Liver (tissue), 9 donors: ENCODE results near the gene PCED1B. TPM values are rescaled to one million over a fixed set of nuclear protein-coding genes. Genes with fewer than 3 reads are reported as not detected.

Experiments
- DNase-seq: peaks from one replicate; pipeline ENCODE4 v3.0.0-alpha.2; 2017; ENCODE audit warnings: low spot score
- H3K27ac ChIP-seq, 2 donors: one replicate each; pipeline ENCODE4 v1.7.0; 2013; ENCODE audit warnings: inconsistent platforms in 2 of 2, low read length in 2 of 2, control low read depth in 1 of 2, low read depth in 1 of 2, mild to moderate bottlenecking in 1 of 2
- H3K27me3 ChIP-seq, 4 donors: one replicate each; pipeline versions ENCODE4 v1.6.1 to v1.7.0; 2013; ENCODE audit warnings: low read length in 3 of 4, inconsistent platforms in 1 of 4, mild to moderate bottlenecking in 1 of 4, moderate library complexity in 1 of 4; ENCODE audit not compliant: control insufficient read depth in 4 of 4, insufficient read depth in 4 of 4
- H3K36me3 ChIP-seq, 4 donors: one replicate each; pipeline versions ENCODE4 v1.6.1 to v1.7.0; 2013; ENCODE audit warnings: low read length in 3 of 4, mild to moderate bottlenecking in 3 of 4, low read depth in 1 of 4, moderate library complexity in 1 of 4; ENCODE audit not compliant: control insufficient read depth in 4 of 4, insufficient read depth in 3 of 4
- H3K4me1 ChIP-seq, 4 donors: one replicate each; pipeline versions ENCODE4 v1.6.1 to v1.7.0; 2013; ENCODE audit warnings: low read length in 3 of 4, mild to moderate bottlenecking in 3 of 4, moderate library complexity in 1 of 4; ENCODE audit not compliant: control insufficient read depth in 4 of 4, insufficient read depth in 4 of 4
- H3K4me3 ChIP-seq, 3 donors: one replicate each; pipeline versions ENCODE4 v1.6.1 to v1.7.0; 2013; ENCODE audit warnings: low read length in 3 of 3, control low read depth in 1 of 3, low read depth in 1 of 3, mild to moderate bottlenecking in 1 of 3
- H3K9ac ChIP-seq, 2 donors: one replicate each; pipeline ENCODE4 v1.7.0; 2013; ENCODE audit warnings: low read length in 2 of 2, mild to moderate bottlenecking in 2 of 2, moderate library complexity in 2 of 2, control low read depth in 1 of 2, low read depth in 1 of 2
- H3K9me3 ChIP-seq, 4 donors: one replicate each; pipeline versions ENCODE4 v1.6.1 to v1.7.0; 2013; ENCODE audit warnings: low read length in 3 of 4; ENCODE audit not compliant: control insufficient read depth in 4 of 4
- EGR1 ChIP-seq, 2 donors: IDR thresholded peaks; 2 replicates each; pipeline ENCODE4 v1.6.1; 2016 to 2018; ENCODE audit warnings: antibody characterized with exemption in 2 of 2, low read depth in 2 of 2
- FOXA1 ChIP-seq: IDR thresholded peaks from 2 replicates; pipeline ENCODE4 v1.6.1; 2016; ENCODE audit warnings: antibody characterized with exemption
- FOXA2 ChIP-seq: IDR thresholded peaks from 2 replicates; pipeline ENCODE4 v1.6.1; 2016; ENCODE audit warnings: antibody characterized with exemption
- GABPA ChIP-seq, 2 donors: IDR thresholded peaks in 1 of 2; conservative IDR thresholded peaks in 1 of 2; 2 replicates each; pipeline ENCODE4 v1.6.1; 2016; ENCODE audit warnings: antibody characterized with exemption in 2 of 2, mild to moderate bottlenecking in 1 of 2, moderate library complexity in 1 of 2
- HNF4A ChIP-seq, 2 donors: conservative IDR thresholded peaks; 2 replicates each; pipeline ENCODE4 v1.6.1; 2016; ENCODE audit warnings: antibody characterized with exemption in 2 of 2, mild to moderate bottlenecking in 2 of 2
- HNF4G ChIP-seq: IDR thresholded peaks from 2 replicates; pipeline ENCODE4 v1.6.1; 2016; ENCODE audit warnings: antibody characterized with exemption
- JUND ChIP-seq, 2 donors: IDR thresholded peaks; 2 replicates each; pipeline ENCODE4 v1.6.1; 2016; ENCODE audit warnings: antibody characterized with exemption in 2 of 2
- NR2F2 ChIP-seq: IDR thresholded peaks from 2 replicates; pipeline ENCODE4 v1.6.1; 2016; ENCODE audit warnings: antibody characterized with exemption
- RAD21 ChIP-seq, 2 donors: IDR thresholded peaks; 2 replicates each; pipeline ENCODE4 v1.6.1; 2016; ENCODE audit warnings: antibody characterized with exemption in 2 of 2, mild to moderate bottlenecking in 2 of 2
- RXRA ChIP-seq, 2 donors: IDR thresholded peaks; 2 replicates each; pipeline ENCODE4 v1.6.1; 2017 to 2018; ENCODE audit warnings: antibody characterized with exemption in 2 of 2, mild to moderate bottlenecking in 1 of 2
- SP1 ChIP-seq: IDR thresholded peaks from 2 replicates; pipeline ENCODE4 v1.6.1; 2018; ENCODE audit warnings: antibody characterized with exemption, mild to moderate bottlenecking
- TAF1 ChIP-seq: conservative IDR thresholded peaks from 2 replicates; pipeline ENCODE4 v1.6.1; 2016; ENCODE audit warnings: antibody characterized with exemption, mild to moderate bottlenecking
- YY1 ChIP-seq: IDR thresholded peaks from 2 replicates; pipeline ENCODE4 v1.6.1; 2016; ENCODE audit warnings: antibody characterized with exemption, mild to moderate bottlenecking
- WGBS: extraction: QIAGEN DNeasy Blood & Tissue Kit; methylation state at CpG from one replicate; pipeline ENCODE4 v1.1.7; 2013; 5-methylcytosine and 5-hydroxymethylcytosine counted together
- polyA plus RNA-seq, 2 donors: library from polyadenylated mRNA; stranded (reverse) in 1 of 2; unstranded in 1 of 2; fragments of 200-250 nt in 1 of 2; fragments of >200 nt in 1 of 2; fragmentation: Nextera tagmentation in 1 of 2; extraction: Ambion mirVana in 1 of 2; gene quantifications; one replicate each; pipeline versions ENCODE4 v1.2.1 to v1.2.3, GENCODE V29; 2013 to 2015
- total RNA-seq, 2 donors: library from RNA; depleted of rRNA; stranded (reverse); fragments of >200 nt; gene quantifications; one replicate each; pipeline ENCODE4 v1.2.3, GENCODE V29; 2014
- TF ChIP-seq, protein P1 (sequence below): IDR thresholded peaks from 2 replicates; pipeline ENCODE4 v1.6.1; 2016; ENCODE audit warnings: antibody characterized with exemption
- TF ChIP-seq, protein P2 (sequence below): IDR thresholded peaks from 2 replicates; pipeline ENCODE4 v1.6.1; 2016; ENCODE audit warnings: antibody characterized with exemption
- TF ChIP-seq, protein P3 (sequence below): IDR thresholded peaks from 2 replicates; pipeline ENCODE4 v1.6.1; 2016; ENCODE audit warnings: antibody characterized with exemption, mild to moderate bottlenecking
- TF ChIP-seq, protein P4 (sequence below): IDR thresholded peaks from 2 replicates; pipeline ENCODE4 v1.6.1; 2016; ENCODE audit warnings: antibody characterized with exemption
- TF ChIP-seq, protein P5 (sequence below): fragments of 150-350 bp; IDR thresholded peaks from 2 replicates; pipeline ENCODE4 v1.5.1; 2017; ENCODE audit warnings: improper control_type of control experiment, low read depth, low read length; ENCODE audit not compliant: missing input control
- donor health status: healthy.
- donor health status: healthy.
- donor health status: healthy.
- donor health status: healthy.
- donor health status: healthy.

The PCED1B gene
- total and polyA plus RNA-seq, 4 donors, result 0.51 to 1.8 (median 1.1) TPM

DNA sequence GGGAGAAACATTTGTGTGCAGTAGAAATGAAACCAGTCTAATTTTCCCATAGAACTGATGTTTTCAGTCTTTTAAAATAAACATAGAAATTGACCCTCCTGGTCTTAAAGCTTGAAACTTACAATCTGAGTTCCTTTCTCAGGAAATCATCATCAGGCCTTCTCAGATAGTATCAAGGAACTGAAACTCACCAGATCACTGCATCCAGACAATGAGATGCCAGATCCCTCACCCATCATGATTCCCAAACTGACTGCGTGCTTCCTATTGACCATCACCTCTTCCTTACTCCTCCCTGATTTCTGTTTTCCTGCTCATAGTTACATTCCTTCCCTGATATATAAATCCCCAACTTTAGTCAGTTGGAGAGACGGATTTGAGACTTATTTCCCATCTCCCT lies 195.3 kb downstream of the PCED1B start:
- no peak overlapping the region for H3K9ac ChIP-seq
- H3K27ac ChIP-seq, result no peak overlapping the region
- H3K27me3 ChIP-seq, result no peaks in the 10 kb centered on the region
- 96% methylated on average over 2 of the region's 2 CpGs for WGBS
- no peak overlapping the region for H3K4me3 ChIP-seq
- no peak for DNase-seq
- peaks cover 0 to 11% (median under 1%) of the 10 kb centered on the region in 4 donors for H3K4me1 ChIP-seq
- no peaks in the 10 kb centered on the region for H3K36me3 ChIP-seq
- H3K9me3 ChIP-seq, result no peaks in the 10 kb centered on the region
- no peak for TF ChIP-seq FOXA1
- TF ChIP-seq, protein P1, sequence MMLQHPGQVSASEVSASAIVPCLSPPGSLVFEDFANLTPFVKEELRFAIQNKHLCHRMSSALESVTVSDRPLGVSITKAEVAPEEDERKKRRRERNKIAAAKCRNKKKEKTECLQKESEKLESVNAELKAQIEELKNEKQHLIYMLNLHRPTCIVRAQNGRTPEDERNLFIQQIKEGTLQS, result no peak
- TF ChIP-seq EGR1 (IDR thresholded peaks at IDR 0.05; ENCODE audit: low read depth in 2 of 2), result no peak
- TF ChIP-seq GABPA (IDR thresholded peaks at IDR 0.05 in 1 of 2, conservative IDR thresholded peaks at IDR 0.05 in 1 of 2), result no peak
- TF ChIP-seq JUND (IDR thresholded peaks at IDR 0.05), result no peak
- TF ChIP-seq RAD21 (IDR thresholded peaks at IDR 0.05), result no peak
- TF ChIP-seq YY1, result no peak
- no peak for TF ChIP-seq RXRA (IDR thresholded peaks at IDR 0.05)
- TF ChIP-seq, protein P2, sequence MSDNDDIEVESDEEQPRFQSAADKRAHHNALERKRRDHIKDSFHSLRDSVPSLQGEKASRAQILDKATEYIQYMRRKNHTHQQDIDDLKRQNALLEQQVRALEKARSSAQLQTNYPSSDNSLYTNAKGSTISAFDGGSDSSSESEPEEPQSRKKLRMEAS, result no peak
- TF ChIP-seq SP1, result no peak
- TF ChIP-seq, protein P3, sequence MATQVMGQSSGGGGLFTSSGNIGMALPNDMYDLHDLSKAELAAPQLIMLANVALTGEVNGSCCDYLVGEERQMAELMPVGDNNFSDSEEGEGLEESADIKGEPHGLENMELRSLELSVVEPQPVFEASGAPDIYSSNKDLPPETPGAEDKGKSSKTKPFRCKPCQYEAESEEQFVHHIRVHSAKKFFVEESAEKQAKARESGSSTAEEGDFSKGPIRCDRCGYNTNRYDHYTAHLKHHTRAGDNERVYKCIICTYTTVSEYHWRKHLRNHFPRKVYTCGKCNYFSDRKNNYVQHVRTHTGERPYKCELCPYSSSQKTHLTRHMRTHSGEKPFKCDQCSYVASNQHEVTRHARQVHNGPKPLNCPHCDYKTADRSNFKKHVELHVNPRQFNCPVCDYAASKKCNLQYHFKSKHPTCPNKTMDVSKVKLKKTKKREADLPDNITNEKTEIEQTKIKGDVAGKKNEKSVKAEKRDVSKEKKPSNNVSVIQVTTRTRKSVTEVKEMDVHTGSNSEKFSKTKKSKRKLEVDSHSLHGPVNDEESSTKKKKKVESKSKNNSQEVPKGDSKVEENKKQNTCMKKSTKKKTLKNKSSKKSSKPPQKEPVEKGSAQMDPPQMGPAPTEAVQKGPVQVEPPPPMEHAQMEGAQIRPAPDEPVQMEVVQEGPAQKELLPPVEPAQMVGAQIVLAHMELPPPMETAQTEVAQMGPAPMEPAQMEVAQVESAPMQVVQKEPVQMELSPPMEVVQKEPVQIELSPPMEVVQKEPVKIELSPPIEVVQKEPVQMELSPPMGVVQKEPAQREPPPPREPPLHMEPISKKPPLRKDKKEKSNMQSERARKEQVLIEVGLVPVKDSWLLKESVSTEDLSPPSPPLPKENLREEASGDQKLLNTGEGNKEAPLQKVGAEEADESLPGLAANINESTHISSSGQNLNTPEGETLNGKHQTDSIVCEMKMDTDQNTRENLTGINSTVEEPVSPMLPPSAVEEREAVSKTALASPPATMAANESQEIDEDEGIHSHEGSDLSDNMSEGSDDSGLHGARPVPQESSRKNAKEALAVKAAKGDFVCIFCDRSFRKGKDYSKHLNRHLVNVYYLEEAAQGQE, result no peak
- no peak for TF ChIP-seq TAF1
- TF ChIP-seq, protein P4, sequence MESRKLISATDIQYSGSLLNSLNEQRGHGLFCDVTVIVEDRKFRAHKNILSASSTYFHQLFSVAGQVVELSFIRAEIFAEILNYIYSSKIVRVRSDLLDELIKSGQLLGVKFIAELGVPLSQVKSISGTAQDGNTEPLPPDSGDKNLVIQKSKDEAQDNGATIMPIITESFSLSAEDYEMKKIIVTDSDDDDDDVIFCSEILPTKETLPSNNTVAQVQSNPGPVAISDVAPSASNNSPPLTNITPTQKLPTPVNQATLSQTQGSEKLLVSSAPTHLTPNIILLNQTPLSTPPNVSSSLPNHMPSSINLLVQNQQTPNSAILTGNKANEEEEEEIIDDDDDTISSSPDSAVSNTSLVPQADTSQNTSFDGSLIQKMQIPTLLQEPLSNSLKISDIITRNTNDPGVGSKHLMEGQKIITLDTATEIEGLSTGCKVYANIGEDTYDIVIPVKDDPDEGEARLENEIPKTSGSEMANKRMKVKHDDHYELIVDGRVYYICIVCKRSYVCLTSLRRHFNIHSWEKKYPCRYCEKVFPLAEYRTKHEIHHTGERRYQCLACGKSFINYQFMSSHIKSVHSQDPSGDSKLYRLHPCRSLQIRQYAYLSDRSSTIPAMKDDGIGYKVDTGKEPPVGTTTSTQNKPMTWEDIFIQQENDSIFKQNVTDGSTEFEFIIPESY, result no peak
- no peak for TF ChIP-seq FOXA2
- TF ChIP-seq HNF4G, result no peak
- no peak for TF ChIP-seq NR2F2
- TF ChIP-seq, protein P5, sequence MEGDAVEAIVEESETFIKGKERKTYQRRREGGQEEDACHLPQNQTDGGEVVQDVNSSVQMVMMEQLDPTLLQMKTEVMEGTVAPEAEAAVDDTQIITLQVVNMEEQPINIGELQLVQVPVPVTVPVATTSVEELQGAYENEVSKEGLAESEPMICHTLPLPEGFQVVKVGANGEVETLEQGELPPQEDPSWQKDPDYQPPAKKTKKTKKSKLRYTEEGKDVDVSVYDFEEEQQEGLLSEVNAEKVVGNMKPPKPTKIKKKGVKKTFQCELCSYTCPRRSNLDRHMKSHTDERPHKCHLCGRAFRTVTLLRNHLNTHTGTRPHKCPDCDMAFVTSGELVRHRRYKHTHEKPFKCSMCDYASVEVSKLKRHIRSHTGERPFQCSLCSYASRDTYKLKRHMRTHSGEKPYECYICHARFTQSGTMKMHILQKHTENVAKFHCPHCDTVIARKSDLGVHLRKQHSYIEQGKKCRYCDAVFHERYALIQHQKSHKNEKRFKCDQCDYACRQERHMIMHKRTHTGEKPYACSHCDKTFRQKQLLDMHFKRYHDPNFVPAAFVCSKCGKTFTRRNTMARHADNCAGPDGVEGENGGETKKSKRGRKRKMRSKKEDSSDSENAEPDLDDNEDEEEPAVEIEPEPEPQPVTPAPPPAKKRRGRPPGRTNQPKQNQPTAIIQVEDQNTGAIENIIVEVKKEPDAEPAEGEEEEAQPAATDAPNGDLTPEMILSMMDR, result no peak
- no peak for TF ChIP-seq HNF4A (conservative IDR thresholded peaks at IDR 0.05)

DNA sequence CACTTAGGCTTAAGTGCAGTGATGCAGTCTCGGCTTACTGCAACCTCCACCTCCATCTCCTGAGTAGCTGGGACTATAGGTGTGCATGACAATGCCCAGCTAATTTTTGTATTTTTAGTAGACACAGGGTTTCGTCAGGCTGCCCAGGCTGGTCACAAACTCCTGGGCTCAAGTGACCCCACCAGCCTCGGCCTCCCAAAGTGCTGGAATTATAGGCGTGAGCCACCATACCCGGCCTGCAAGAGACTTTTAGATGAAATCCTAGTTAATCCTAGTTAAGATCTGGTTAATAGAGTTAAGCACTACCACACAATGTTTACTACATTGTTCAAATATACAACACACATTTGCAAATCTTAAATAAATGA lies 196.8 kb downstream of the PCED1B start:
- TF ChIP-seq TAF1 (no peak), NR2F2 (no peak), FOXA2 (no peak), YY1 (no peak), HNF4G (no peak), FOXA1 (no peak), RAD21 (IDR thresholded peaks at IDR 0.05) (no peak), RXRA (IDR thresholded peaks at IDR 0.05) (no peak), SP1 (no peak), EGR1 (IDR thresholded peaks at IDR 0.05; ENCODE audit: low read depth in 2 of 2) (no peak)
- TF ChIP-seq, protein P5, result no peak
- 88% methylated on average over 5 of the region's 5 CpGs for WGBS
- H3K9me3 ChIP-seq, result no peaks in the 10 kb centered on the region
- H3K9ac ChIP-seq, result no peak overlapping the region
- no peak overlapping the region for H3K4me3 ChIP-seq
- no peaks in the 10 kb centered on the region for H3K36me3 ChIP-seq
- H3K27ac ChIP-seq, result no peak overlapping the region
- no peaks in the 10 kb centered on the region for H3K27me3 ChIP-seq
- peaks cover 0 to 11% (median under 1%) of the 10 kb centered on the region in 4 donors for H3K4me1 ChIP-seq
- DNase-seq, result no peak
